Measurements from ENCODE around the gene KLHDC4.
"Not testable (repeated sequence)": the region's sequence is repeated elsewhere in the genome, so short reads cannot be mapped to it uniquely, and the experiment has no call there.

KLHDC4 gene

GRCh38 chr16:87765776-87766484, at the start of gene KLHDC4:
Gene KLHDC4 (minus strand): TSS chr16:87765986. CDS start chr16:87765890, 96 bp downstream.
- peak; percentile 96 for DNase-seq

- no peak for DNase-seq
These were observed 49.8 kb upstream of the KLHDC4 start for GRCh38 chr16:87815567-87815966.

DNA sequence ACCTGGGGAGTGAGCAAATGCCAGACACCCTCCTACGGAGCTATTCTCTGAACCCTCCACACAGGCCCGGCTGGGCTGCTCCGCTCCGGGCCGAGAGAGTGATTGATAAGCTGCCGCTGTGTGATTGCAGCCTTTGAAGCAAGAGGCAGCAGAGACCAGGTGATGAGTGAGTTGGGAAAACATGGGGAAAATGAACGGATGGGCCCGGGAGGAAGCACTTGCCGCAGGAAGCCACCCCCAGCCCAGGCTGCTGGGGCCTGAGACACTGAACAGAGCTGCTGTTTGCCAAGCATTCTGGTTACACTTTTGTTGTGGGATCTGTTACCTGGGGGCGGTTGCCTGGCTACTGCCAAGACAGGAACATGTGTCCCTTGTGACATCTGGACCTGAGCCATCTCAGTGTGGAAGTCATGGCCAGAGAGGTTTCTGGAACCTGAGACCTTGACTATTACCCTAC, 46.4 kb upstream of the KLHDC4 start:
- no peak for DNase-seq

DNA sequence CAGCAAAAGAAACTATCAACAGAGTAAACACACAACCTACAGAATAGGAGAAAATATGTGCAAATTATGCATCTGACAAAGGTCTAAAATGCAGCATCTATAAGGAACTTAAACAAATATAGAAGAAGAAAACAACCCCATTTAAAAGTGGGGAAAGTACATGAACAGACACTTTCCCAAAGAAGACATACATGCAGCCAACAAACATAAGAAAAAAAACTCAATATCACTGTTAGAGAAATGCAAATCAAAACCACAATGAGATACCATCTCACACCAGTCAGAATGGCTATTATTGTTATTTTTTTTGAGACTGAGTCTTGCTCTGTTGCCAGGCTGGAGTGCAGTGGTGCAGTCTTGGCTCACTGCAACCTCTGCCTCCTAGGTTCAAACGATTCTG, 45.7 kb upstream of the KLHDC4 start:
- not testable (repeated sequence) for DNase-seq

GRCh38 chr16:87809150-87809902, 43.5 kb upstream of the KLHDC4 start:
- no peak for DNase-seq

DNA sequence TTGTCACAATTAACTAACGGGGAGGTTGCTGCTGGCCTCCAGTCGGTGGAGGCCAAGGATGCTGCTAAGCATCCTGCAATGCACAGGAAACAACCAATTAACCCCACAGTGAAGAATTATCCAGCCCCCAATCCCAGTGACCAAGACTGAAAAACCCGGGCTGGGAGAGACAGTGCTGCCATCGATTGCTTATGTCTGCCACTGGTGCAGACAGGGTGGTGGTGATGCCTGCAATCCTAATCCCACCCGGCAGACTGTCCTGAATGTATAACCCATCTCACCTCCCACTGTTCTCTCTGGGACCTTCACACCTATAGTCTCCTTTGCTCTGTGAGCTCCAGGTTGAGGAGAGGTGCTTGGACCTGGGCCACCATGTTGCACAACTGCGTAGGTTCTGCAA, 42.3 kb upstream of the KLHDC4 start:
- DNase-seq = no peak

DNA sequence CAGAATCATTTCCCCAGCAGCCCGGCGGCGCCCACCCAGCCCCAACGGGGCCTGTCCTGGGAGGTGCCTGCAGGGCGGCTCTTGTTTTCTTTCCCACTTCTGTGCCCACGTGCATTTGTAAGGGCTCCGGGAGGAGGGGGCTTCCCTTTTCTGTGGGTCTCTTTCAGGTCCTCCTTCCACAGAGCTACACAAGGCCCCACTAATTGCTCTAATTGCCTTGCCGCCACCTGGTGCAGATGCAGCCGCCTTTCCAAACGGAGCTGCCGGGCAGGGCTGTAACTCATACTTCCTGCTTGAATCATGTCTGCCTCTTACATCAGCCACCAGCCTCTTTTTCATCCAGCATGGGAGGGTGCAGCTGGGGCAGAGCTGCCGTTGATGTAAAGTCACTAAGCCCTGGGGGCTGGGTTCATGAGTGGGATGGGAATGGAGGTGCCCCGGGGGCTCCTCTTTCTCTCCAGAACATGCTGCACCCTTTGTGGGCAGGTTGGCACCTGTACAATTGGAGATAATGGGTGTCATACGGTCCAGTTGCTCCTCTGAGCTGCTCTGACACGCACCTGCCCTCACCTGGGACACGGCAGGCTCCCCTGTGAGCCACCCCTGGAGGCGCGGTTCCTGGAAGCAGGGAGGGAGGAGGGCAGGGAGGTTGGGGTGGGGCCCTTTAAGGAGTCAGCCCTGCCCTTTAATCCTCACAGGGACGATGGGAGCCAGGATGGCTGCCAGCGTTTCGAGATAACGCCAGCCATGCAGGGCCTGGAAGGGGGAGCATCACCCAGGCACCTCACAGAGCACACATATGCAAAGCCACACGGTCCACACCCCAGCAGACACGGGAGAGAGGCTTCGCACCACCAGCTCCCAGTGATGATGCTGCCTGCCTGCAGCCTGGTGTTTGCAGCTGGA, 41.1 kb upstream of the KLHDC4 start:
- peak; percentile 81 for DNase-seq

GRCh38 chr16:87806261-87806640, 40.5 kb upstream of the KLHDC4 start:
- no peak for DNase-seq

- DNase-seq = no peak
These were observed 37.6 kb upstream of the KLHDC4 start for GRCh38 chr16:87803385-87803784.

DNA sequence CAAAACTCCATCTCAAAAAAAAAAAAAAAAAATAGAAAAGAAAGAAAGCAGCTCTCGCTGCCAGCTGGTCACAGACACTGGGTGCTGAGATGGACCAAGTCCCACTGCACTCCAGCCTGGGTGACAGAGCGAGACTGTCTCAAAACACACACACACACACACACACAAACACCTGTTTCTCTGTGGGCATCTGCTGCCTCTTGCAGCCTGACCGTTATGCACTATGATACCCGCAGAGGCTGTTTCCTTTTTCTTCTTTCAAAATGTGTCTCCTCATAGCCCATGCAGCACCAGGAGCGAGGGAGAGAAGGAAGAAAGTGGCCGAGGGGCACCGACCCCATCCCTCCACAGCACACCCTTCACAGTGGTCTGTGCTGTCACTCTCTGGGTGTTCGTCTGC, 36.9 kb upstream of the KLHDC4 start:
- no peak for DNase-seq

DNA sequence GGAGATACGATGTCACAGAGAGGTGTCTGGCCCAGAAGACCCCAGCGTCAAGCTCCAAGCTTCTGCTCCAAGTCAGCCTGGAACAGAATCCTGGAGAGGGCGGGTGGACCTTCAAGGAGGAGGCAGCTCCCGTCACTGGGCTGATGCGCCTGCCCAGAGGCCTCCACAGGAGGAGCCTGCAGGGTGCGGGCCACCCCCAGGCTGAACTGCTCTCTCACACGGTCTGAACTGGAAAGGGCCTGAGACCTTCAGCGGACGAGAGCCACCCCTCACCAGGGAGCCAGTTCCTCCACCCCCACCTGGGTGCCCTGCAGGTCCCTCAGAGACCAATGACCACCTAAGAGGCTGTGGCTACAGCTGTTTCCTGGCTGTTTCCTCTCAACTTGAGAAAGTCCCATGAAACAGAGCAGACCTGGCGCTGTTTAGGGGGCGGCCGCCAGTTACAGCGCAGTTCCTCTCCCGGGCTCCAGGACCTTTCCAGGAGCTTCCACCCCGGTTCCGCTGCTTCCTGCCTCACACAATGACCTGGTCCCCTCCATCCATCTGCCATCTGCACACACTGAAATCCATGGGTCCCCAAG, 36.0 kb upstream of the KLHDC4 start:
- DNase-seq = no peak

DNA sequence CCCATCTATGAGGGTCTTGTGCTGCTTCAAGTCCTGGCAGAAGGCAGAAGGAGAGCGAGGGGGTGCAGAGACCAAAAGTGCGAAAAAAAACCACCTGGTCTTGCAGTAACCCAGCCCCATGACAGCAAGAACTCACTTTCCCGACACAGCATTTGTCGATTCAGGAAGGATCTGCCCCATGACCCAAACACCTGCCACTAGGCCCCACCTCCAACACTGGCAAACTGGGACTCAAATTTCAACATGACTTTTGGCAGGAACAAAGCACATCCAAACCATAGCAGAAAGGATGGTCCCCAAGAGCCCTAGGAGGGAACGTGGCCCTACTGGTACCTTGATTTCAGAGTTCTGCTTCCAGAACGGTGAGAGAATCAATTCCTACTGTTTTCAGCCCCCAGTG, 34.7 kb upstream of the KLHDC4 start:
- no peak for DNase-seq

DNA sequence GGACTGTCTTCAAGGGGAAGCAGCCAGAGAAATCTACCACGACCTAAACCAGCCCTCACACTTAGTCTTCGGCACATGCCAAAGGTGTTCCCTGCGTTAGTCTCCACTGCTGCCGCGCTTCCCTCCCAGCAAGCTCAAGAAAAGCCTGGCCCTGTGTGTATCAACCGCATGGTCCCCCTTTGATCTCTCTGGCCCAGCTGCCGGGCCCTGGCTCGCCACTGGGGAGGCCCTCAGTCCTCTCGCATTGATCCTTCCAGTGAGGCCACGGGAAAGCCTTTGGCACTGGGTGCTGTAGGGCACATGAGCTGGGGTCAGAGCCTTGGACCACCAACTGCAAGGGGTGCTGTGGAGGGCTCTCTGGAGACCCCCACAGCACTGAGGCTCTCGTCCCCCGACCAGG, 29.6 kb upstream of the KLHDC4 start:
- DNase-seq = no peak

DNA sequence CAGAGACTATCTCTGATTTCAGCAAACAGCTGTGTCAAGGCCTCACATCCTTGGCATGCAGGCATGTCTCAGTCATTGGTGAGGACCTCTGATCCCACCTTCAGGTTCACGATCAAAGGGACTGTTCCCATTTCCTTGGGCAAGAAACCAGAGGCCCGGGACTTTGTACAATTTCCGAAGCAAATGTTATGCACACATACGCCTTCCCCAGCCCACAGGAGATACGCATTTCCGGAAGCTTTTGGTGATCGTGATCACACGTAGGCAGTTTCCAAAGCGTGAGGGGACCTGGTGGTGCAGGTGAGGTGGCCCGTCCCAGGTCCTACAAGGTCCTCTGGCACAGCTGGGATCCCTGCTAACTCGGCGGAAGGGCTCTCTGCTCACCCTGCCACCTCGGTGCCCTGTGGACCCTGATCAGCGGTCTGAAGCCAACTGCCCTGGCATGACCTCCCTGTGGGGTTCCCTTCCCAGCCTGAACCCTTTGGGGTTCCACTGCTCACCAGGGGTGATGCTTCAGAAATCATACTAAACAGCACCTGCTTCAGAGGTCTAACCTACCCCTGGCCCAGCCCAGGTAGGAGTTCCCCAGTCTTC, 28.8 kb upstream of the KLHDC4 start:
- no peak for DNase-seq

- DNase-seq = no peak
These were observed 26.4 kb upstream of the KLHDC4 start for GRCh38 chr16:87792205-87792565.

GRCh38 chr16:87791295-87792204, 25.8 kb upstream of the KLHDC4 start:
- DNase-seq = no peak

DNA sequence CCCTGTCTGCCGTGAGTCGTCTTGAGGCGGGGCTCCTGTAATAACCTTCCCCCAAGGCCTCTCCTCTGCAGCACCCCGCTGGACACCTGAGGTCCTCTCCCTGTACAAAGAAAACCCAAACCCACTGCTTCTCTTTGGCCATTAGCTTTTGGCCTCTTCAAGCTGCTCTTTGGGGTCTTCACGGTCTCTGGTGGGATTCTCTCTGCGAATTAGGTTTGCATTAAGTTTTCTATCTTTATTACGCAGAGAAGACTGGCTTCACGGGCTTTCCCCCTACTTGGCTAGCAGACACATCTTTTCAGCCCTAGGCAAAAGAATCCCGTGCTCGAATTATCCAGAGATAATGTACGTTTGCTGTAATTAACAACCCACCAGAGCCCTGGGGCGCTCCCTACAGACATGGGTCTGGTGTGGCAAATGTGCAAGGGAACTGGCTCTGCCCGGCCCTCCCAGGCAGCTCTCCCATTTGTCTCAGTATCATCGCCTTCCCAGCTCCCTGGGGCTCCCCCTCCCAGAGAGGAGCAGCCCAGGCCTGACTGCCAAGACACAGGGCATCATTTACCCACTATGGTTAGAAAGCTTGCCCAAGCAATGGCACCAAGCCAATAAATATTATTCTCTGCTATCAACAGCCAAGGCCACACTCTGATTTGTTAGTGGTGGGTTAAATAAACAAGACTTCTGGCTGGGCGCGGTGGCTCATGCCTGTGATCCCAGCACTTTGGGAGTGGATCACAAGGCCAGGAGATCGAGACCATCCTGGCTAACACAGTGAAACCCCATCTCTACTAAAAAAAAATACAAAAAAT, 24.7 kb upstream of the KLHDC4 start:
- DNase-seq = no peak

GRCh38 chr16:87789437-87790291, 23.9 kb upstream of the KLHDC4 start:
- DNase-seq = no peak

DNA sequence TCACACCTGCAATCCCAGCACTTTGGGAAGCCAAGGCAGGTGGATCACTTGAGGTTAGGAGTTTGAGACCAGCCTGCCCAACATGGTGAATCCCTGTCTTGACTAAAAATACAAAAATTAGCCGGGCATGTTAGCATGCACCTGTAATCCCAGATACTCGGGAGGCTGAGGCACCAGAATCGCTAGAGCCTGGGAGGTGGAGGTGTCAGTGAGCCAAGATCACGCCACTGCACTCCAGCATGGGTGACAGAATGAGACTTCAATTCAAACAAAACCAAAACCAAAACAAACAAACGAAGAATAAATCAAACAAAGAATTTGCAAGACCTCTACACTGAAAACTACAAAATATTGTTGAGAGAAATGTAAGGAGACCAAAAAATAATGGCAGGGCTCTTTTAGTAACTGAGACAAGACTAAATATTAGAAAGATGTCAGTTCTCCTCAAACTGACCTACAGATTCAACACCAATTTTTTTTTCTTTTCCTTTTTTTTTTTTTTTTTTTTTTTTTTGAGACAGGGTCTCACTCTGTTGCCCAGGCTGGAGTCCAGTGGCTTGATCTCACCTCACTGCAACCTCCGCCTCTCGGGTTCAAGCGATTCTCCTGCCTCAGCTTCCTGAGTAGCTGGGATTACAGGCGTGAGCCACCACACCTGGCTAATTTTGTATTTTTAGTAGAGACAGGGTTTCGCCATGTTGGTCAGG, 23.1 kb upstream of the KLHDC4 start:
- DNase-seq = not testable (repeated sequence)

All from activated CD8-positive, alpha-beta memory T cell treated with anti-CD3 and anti-CD28 coated beads, Interleukin-2, amount 50 U/mL, for 48 hours (primary cell).